AG04450 (cell line): ENCODE measurements around the gene LAMA2. TPM values are rescaled to one million over a fixed set of nuclear protein-coding genes. Genes with fewer than 3 reads are reported as not detected.

Experiments
- CTCF ChIA-PET: fragments of 300-600, 350-600 bp; formaldehyde crosslinking; extraction: SDS; loops from one replicate; lab custom pipeline; 2022; ENCODE audit warnings: antibody characterized with exemption, inconsistent platforms; lab: Charles Lee
- POLR2A ChIA-PET: fragments of 350-600 bp; formaldehyde crosslinking; extraction: SDS; loops from one replicate; lab custom pipeline; 2021; ENCODE audit warnings: antibody characterized with exemption, inconsistent platforms; lab: Yijun Ruan, JAX
- DNase-seq: peaks from one replicate; pipeline ENCODE4 v3.0.0-alpha.2; 2011; ENCODE audit warnings: low read depth, low spot score
- H3K27ac ChIP-seq: one replicate; pipeline ENCODE4 v1.5.1; 2012; ENCODE audit warnings: low read depth, low read length, control low read depth
- H3K27me3 ChIP-seq: one replicate; pipeline ENCODE4 v1.6.0; 2012; ENCODE audit warnings: low read length; ENCODE audit not compliant: control insufficient read depth, insufficient read depth
- H3K4me3 ChIP-seq: 2 replicates; pipeline ENCODE4 v1.5.1; 2011; ENCODE audit warnings: mild to moderate bottlenecking, low read depth, low read length, control low read depth
- H3K9me3 ChIP-seq: 2 replicates; pipeline ENCODE4 v1.5.1; 2012; ENCODE audit warnings: low read length; ENCODE audit not compliant: control insufficient read depth, insufficient read depth
- CTCF ChIP-seq: IDR thresholded peaks from 2 replicates; pipeline ENCODE4 v1.5.1; 2011; ENCODE audit warnings: low read depth, low read length, control low read depth, inconsistent platforms
- polyA plus RNA-seq: library from polyadenylated mRNA; depleted of rRNA; stranded (reverse); fragments of >200 nt; gene quantifications from 2 replicates; pipeline ENCODE4 v1.2.3, GENCODE V29; 2011

LAMA2 gene
- polyA plus RNA-seq, 1 experiment, result 33.0 TPM

DNA sequence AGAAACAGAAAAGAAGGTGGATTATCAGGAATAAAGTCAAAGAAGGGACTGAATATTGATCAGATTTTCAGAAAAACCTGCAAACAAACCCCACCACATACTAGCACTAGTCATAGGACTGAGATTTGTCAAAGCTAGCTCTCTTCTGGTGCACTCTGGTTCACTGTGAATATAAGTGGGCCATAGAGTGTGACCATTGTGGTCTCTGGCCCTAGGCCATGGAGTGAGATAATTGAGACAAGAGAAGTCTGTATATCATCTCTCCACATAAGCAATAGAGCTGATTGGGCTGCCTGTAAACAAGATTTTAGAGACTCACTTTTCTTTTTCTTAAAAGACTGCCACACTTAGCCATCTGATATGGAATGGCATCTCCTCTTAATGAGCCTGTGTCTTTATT, 247.2 kb downstream of the LAMA2 start:
- no peaks in the 10 kb centered on the region for H3K27me3 ChIP-seq
- H3K9me3 ChIP-seq, result no peaks in the 10 kb centered on the region
- H3K27ac ChIP-seq, result no peak overlapping the region
- TF ChIP-seq CTCF, result no peak
- no peak overlapping the region for H3K4me3 ChIP-seq
- no peak for DNase-seq
- ChIA-PET POLR2A (no interaction called here), CTCF (interaction anchor here (0.6 to 0.7 kb wide), 2 partner anchors 10 to 47 kb away, joined by 3 read pairs; no protein-coding TSS in a partner anchor)

DNA sequence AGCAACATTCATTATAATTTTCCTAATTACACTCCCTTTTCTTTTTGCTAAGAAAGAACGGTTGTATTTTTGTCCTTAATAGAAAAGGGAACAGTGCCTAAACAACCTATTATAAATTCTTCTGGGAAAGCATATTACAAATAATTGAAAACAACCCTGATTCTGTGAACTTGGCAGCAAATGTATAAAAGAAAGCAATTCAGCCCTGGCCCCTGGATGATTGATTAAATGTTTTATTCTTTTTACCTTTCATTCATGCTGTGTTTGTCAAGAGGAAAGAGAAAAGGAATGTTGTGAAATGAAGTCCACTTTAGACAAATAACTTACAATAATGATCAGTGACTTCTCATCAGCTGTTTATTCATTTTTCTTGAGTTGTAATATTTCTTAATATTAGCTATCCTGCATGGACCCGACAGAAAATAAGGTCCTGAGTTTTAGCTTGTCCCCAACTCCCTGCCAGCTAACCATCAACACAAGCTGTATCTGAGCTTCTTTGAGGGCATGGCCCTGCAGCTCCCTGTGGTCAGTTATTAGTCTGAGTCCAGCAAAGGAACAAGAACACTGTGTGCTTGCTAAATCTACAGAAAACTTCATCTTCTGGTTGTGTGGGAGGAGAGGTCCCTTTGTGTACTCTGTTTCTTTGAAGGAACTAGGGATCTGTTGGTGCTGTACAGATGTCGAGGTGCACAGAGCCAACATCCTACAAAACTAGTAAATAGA, 248.2 kb downstream of the LAMA2 start:
- CTCF ChIA-PET, result interaction anchor here (0.7 kb wide), 2 partner anchors 20 to 46 kb away, joined by 3 read pairs; no protein-coding TSS in a partner anchor
- no peak overlapping the region for H3K4me3 ChIP-seq
- no peaks in the 10 kb centered on the region for H3K27me3 ChIP-seq
- POLR2A ChIA-PET, result no interaction called here
- no peak for TF ChIP-seq CTCF
- no peak for DNase-seq
- no peak overlapping the region for H3K27ac ChIP-seq
- H3K9me3 ChIP-seq, result no peaks in the 10 kb centered on the region

- no peak overlapping the region for H3K4me3 ChIP-seq
- DNase-seq, result no peak
- no peak for TF ChIP-seq CTCF
- CTCF ChIA-PET, result no interaction called here
- H3K27ac ChIP-seq, result no peak overlapping the region
- POLR2A ChIA-PET, result no interaction called here
- H3K27me3 ChIP-seq, result no peaks in the 10 kb centered on the region
- no peaks in the 10 kb centered on the region for H3K9me3 ChIP-seq
These were observed 250.8 kb downstream of the LAMA2 start for GRCh38 chr6:129133770-129134192.

- ChIA-PET POLR2A (no interaction called here), CTCF (no interaction called here)
- Histone ChIP-seq H3K27ac (no peak overlapping the region), H3K4me3 (no peak overlapping the region), H3K9me3 (no peaks in the 10 kb centered on the region), H3K27me3 (no peaks in the 10 kb centered on the region)
- DNase-seq, result no peak
- TF ChIP-seq CTCF, result no peak
These were observed 251.6 kb downstream of the LAMA2 start for GRCh38 chr6:129134535-129134934.

DNA sequence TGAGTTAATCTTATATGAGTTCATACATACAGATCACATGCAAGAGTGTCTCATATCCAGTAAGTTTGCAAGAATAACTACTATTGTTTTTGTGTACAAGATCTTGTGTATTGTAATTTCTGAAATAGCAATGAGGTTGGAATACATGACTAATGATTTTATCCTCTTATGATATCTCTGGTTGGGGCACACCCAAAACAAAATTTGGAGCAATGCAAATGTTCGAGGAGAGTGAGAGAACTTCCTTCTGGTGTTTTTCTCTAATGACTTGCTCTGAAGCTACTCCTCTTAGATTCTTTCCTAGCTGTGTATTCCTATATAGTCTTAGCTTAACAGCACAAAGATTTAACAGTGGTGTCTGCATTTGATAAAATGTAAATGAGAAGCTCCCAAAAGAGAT, 252.5 kb downstream of the LAMA2 start:
- DNase-seq, result no peak
- CTCF ChIA-PET, result no interaction called here
- H3K4me3 ChIP-seq, result no peak overlapping the region
- H3K27ac ChIP-seq, result no peak overlapping the region
- POLR2A ChIA-PET, result no interaction called here
- no peaks in the 10 kb centered on the region for H3K27me3 ChIP-seq
- H3K9me3 ChIP-seq, result no peaks in the 10 kb centered on the region
- TF ChIP-seq CTCF, result no peak
